ENCODE data around the gene CALN1.

DNA sequence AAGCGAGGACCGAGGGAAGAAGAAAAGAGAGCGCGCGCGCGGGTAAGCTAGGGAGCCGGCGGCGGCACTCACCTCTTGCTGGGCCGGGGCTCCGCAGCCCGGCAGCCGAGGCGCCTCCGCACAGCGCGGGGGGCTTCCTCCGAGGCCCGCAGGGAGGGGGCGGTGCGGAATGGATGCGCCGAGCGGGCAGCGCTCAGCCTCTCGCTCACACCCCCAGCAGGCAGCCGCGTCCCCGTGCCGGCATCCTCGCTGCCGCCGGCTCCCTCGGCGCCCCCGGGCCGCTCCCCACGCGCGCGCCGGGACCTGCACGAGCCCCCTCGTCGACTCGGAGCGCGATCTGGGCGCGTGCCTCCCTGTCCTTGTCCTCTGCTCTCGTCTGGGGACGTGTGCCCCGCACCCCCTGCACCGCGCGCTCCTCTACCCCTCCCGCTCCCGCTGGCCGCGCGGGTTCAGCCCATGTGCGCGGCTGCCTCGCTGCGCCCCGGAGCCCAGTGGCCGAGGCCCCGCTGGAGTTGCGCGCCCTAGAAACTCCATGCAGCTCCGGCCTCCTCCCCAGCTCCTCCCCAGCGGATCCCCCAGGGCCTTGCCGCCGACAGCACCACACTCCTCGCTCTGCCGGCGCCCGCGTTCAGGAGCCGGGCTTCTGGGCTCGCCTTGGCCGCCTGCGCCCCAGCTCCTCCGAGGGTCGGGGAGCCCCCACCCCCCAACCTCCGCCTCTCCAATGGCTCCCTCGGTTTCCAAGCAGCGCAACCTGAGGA is 75.3 kb downstream of the CALN1 start:
- TF ChIP-seq CTCF (tag by site-specific recombination; IDR thresholded peaks at IDR 0.05) = no peak
- no peak for TF ChIP-seq ZNF416 (tag by site-specific recombination; IDR thresholded peaks at IDR 0.05)
- TF ChIP-seq ZNF121 (tag by site-specific recombination; IDR thresholded peaks at IDR 0.05) = no peak
- no peak for TF ChIP-seq ZNF280C (tag by site-specific recombination; IDR thresholded peaks at IDR 0.05)
- TF ChIP-seq, protein P1, sequence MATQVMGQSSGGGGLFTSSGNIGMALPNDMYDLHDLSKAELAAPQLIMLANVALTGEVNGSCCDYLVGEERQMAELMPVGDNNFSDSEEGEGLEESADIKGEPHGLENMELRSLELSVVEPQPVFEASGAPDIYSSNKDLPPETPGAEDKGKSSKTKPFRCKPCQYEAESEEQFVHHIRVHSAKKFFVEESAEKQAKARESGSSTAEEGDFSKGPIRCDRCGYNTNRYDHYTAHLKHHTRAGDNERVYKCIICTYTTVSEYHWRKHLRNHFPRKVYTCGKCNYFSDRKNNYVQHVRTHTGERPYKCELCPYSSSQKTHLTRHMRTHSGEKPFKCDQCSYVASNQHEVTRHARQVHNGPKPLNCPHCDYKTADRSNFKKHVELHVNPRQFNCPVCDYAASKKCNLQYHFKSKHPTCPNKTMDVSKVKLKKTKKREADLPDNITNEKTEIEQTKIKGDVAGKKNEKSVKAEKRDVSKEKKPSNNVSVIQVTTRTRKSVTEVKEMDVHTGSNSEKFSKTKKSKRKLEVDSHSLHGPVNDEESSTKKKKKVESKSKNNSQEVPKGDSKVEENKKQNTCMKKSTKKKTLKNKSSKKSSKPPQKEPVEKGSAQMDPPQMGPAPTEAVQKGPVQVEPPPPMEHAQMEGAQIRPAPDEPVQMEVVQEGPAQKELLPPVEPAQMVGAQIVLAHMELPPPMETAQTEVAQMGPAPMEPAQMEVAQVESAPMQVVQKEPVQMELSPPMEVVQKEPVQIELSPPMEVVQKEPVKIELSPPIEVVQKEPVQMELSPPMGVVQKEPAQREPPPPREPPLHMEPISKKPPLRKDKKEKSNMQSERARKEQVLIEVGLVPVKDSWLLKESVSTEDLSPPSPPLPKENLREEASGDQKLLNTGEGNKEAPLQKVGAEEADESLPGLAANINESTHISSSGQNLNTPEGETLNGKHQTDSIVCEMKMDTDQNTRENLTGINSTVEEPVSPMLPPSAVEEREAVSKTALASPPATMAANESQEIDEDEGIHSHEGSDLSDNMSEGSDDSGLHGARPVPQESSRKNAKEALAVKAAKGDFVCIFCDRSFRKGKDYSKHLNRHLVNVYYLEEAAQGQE (tag by site-specific recombination; IDR thresholded peaks at IDR 0.05) = no peak
- TF ChIP-seq ZNF341 (tag by site-specific recombination; IDR thresholded peaks at IDR 0.05; ENCODE audit: low read depth) = no peak
- no peak for TF ChIP-seq ZNF175 (tag by site-specific recombination; IDR thresholded peaks at IDR 0.05)
